Ovary (tissue), 3 donors: ENCODE results near the gene MIA.

Experiments
- EP300 ChIP-seq: sonication (generic); formaldehyde crosslinking; IDR thresholded peaks from one replicate; pipeline ENCODE4 v1.6.1; 2017; ENCODE audit warnings: antibody characterized with exemption
- POLR2A ChIP-seq: fragments of 450-650 bp; IDR thresholded peaks from one replicate; pipeline ENCODE4 v1.6.1; 2017; ENCODE audit warnings: antibody characterized with exemption, mild to moderate bottlenecking, moderate library complexity
- TF ChIP-seq, protein P1 (sequence below), 3 donors: fragments of 450-650 bp in 2 of 3; fragments of 200-600 bp in 1 of 3; IDR thresholded peaks; one replicate each; pipeline versions ENCODE4 v1.5.1 to v1.8.0; 2016 to 2022; ENCODE audit warnings: antibody characterized with exemption in 3 of 3, mild to moderate bottlenecking in 1 of 3
- donor health status: DM: no; HTN: no; CAD: no.

DNA sequence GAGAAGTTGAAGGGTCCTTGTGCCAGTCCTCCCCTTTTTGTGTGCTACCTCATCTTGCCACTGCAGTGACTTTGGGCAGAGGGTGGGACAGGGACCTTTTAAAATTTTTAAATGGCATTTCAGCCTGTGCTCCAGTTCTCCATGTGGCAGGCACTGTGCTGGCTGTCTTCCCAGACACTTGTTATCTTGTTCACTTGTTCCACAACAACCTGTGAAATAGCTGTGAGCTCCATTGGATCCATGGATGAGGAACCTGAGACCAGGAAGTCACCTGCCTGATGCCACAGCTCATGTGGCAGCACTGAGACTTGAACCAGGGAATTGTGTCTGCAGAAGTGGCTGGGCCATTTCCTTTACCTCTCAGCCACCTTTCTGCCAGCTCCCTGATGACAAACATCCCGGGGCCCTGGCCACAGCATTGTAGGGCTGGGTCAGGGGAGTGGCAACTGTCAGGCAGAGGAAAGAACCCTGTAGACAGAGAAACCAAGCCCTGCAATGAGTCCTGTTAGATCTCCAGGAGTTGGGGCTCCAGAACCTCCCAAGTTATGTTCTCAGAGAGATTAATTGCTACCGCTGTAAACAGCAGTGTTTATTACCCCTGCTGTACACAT is 30.0 kb downstream of the MIA start:
- TF ChIP-seq, protein P1, sequence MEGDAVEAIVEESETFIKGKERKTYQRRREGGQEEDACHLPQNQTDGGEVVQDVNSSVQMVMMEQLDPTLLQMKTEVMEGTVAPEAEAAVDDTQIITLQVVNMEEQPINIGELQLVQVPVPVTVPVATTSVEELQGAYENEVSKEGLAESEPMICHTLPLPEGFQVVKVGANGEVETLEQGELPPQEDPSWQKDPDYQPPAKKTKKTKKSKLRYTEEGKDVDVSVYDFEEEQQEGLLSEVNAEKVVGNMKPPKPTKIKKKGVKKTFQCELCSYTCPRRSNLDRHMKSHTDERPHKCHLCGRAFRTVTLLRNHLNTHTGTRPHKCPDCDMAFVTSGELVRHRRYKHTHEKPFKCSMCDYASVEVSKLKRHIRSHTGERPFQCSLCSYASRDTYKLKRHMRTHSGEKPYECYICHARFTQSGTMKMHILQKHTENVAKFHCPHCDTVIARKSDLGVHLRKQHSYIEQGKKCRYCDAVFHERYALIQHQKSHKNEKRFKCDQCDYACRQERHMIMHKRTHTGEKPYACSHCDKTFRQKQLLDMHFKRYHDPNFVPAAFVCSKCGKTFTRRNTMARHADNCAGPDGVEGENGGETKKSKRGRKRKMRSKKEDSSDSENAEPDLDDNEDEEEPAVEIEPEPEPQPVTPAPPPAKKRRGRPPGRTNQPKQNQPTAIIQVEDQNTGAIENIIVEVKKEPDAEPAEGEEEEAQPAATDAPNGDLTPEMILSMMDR (IDR thresholded peaks at IDR 0.05), result no peak
- TF ChIP-seq POLR2A (no peak), EP300 (no peak)
